HCT116 (cell line): Measurements from ENCODE around the gene ANGPT4. TPM values are rescaled to one million over a fixed set of nuclear protein-coding genes. Genes with fewer than 3 reads are reported as not detected.

Experiments
- ATAC-seq: fragments of 200-7000 bp; cut with Tn5 transposase; 2 replicates; pipeline ENCODE4 v1.9.1; 2020; ENCODE audit warnings: mild to moderate bottlenecking, moderate library complexity
- BruUV-seq: library from RNA; stranded (reverse); fragments of 400-500 nt; replicated peaks from 2 replicates; lab custom pipeline; 2021; lab: Mats Ljungman, UMichigan
- CTCF ChIA-PET: fragments of 300-600 bp; sonication (Branson Sonifier 250); formaldehyde crosslinking; loops from one replicate; lab custom pipeline; 2021; ENCODE audit warnings: antibody characterized with exemption; lab: Charles Lee
- POLR2A ChIA-PET: fragments of 300-600, 350-600 bp; sonication (Branson Sonifier 250); formaldehyde crosslinking; loops from one replicate; lab custom pipeline; 2021; ENCODE audit warnings: antibody characterized with exemption; lab: Charles Lee
- RAD21 ChIA-PET, 2 experiments: fragments of 300-600 bp; sonication (Branson Sonifier 250); formaldehyde crosslinking; loops; one replicate each; lab custom pipeline; 2023; ENCODE audit warnings: low total read pairs in 2 of 2; ENCODE audit not compliant: uncharacterized antibody in 2 of 2, unreplicated experiment in 2 of 2, low non-redundant PET in 1 of 2; lab: Charles Lee
- DNase-seq: peaks from one replicate; pipeline ENCODE4 v3.0.0-alpha.2; 2010; ENCODE audit warnings: low read depth, low spot score
- H2AFZ ChIP-seq: fragments of 200-600 bp; shearing (Covaris generic), sonication (generic); 2 replicates; pipeline ENCODE4 v1.6.1; 2017; ENCODE audit warnings: low read depth, mixed run types, mixed read lengths, antibody characterized with exemption, low read length; ENCODE audit not compliant: poor library complexity, severe bottlenecking
- H3K27ac ChIP-seq: 2 replicates; pipeline ENCODE4 v1.5.1; 2012; ENCODE audit warnings: low read depth, low read length
- H3K27me3 ChIP-seq: fragments of 200-600 bp; sonication (generic); 2 replicates; pipeline ENCODE4 v1.6.1; 2016; ENCODE audit warnings: mixed run types, low read length, mixed read lengths; ENCODE audit not compliant: insufficient read depth
- H3K36me3 ChIP-seq, 2 experiments: fragments of 200-500 bp in 1 of 2; fragments of 200-600 bp in 1 of 2; sonication (Bioruptor generic) in 1 of 2; sonication (generic) in 1 of 2; 2 replicates each; pipeline versions ENCODE4 v1.5.1 to v1.6.1; 2014 to 2016; ENCODE audit warnings: low read length in 2 of 2, inconsistent platforms in 1 of 2, mixed read lengths in 1 of 2, mixed run types in 1 of 2; ENCODE audit not compliant: insufficient read depth in 2 of 2, control insufficient read depth in 1 of 2
- H3K4me1 ChIP-seq, 2 experiments: fragments of 200-600 bp in 1 of 2; sonication (generic) in 1 of 2; 2 replicates each; pipeline versions ENCODE4 v1.5.1 to v1.6.1; 2012 to 2017; ENCODE audit warnings: low read length in 2 of 2, inconsistent platforms in 1 of 2, mild to moderate bottlenecking in 1 of 2, mixed read lengths in 1 of 2, mixed run types in 1 of 2, moderate library complexity in 1 of 2; ENCODE audit not compliant: insufficient read depth in 2 of 2, control insufficient read depth in 1 of 2
- H3K4me2 ChIP-seq: fragments of 200-600 bp; sonication (generic); 2 replicates; pipeline ENCODE4 v1.6.1; 2017; ENCODE audit warnings: mixed run types, low read length, mixed read lengths
- H3K4me3 ChIP-seq, 2 experiments: fragments of 200-600 bp in 1 of 2; sonication (generic) in 1 of 2; replicated peaks in 1 of 2; 2 replicates each; pipeline ENCODE4 v1.5.1; 2011 to 2016; ENCODE audit warnings: low read length in 2 of 2, control low read depth in 1 of 2, low read depth in 1 of 2, mild to moderate bottlenecking in 1 of 2, mixed read lengths in 1 of 2, mixed run types in 1 of 2
- H3K79me2 ChIP-seq: fragments of 200-600 bp; sonication (generic); 2 replicates; pipeline ENCODE4 v1.6.1; 2017; ENCODE audit warnings: mild to moderate bottlenecking, mixed run types, low read length, moderate library complexity, mixed read lengths; ENCODE audit not compliant: insufficient read depth
- H3K9ac ChIP-seq: fragments of 200-600 bp; sonication (generic); 2 replicates; pipeline ENCODE4 v1.6.1; 2016; ENCODE audit warnings: low read length, mixed read lengths
- H3K9me2 ChIP-seq: fragments of 200-600 bp; sonication (generic), shearing (Covaris generic); 2 replicates; pipeline ENCODE4 v1.6.1; 2017; ENCODE audit warnings: mixed run types, mild to moderate bottlenecking, moderate library complexity; ENCODE audit not compliant: insufficient read depth
- H3K9me3 ChIP-seq, 2 experiments: fragments of 200-500 bp in 1 of 2; fragments of 200-600 bp in 1 of 2; sonication (Bioruptor generic) in 1 of 2; sonication (generic) in 1 of 2; 2 replicates each; pipeline ENCODE4 v1.6.1; 2014 to 2017; ENCODE audit warnings: low read length in 2 of 2, mixed read lengths in 2 of 2, inconsistent platforms in 1 of 2, low read depth in 1 of 2, mild to moderate bottlenecking in 1 of 2, mixed run types in 1 of 2, moderate library complexity in 1 of 2; ENCODE audit not compliant: control insufficient read depth in 1 of 2, insufficient read depth in 1 of 2
- H4K20me1 ChIP-seq: fragments of 200-600 bp; sonication (generic), shearing (Covaris generic); 2 replicates; pipeline ENCODE4 v1.6.1; 2017; ENCODE audit warnings: mixed run types, mild to moderate bottlenecking, moderate library complexity; ENCODE audit not compliant: insufficient read depth
- ATF3 ChIP-seq: IDR thresholded peaks from 2 replicates; pipeline ENCODE4 v1.6.1; 2012
- EZH2 ChIP-seq: fragments of 200-600 bp; sonication (generic); IDR thresholded peaks from 2 replicates; pipeline ENCODE4 v1.6.1; 2017; ENCODE audit warnings: antibody characterized with exemption, mixed run types
- EZH2phosphoT487 ChIP-seq: fragments of 200-600 bp; IDR thresholded peaks from 2 replicates; pipeline ENCODE4 v1.6.1; 2018; ENCODE audit warnings: antibody characterized with exemption, borderline replicate concordance
- FOSL1 ChIP-seq: IDR thresholded peaks from 2 replicates; pipeline ENCODE4 v1.6.1; 2012; ENCODE audit warnings: low read depth
- POLR2A ChIP-seq: IDR thresholded peaks from 2 replicates; pipeline ENCODE4 v1.7.0; 2011; ENCODE audit warnings: borderline replicate concordance; ENCODE audit not compliant: insufficient read depth, insufficient read length; ENCODE audit errors: extremely low read depth
- SP1 ChIP-seq: IDR thresholded peaks from 2 replicates; pipeline ENCODE4 v1.6.1; 2012; ENCODE audit warnings: low read depth
- SRF ChIP-seq: IDR thresholded peaks from 2 replicates; pipeline ENCODE4 v1.6.1; 2012; ENCODE audit warnings: low read depth
- TCF7L2 ChIP-seq: IDR thresholded peaks from 2 replicates; pipeline ENCODE4 v1.7.0; 2011; ENCODE audit warnings: borderline replicate concordance, inconsistent platforms; ENCODE audit not compliant: insufficient read depth, insufficient read length; ENCODE audit errors: extremely low read depth
- YY1 ChIP-seq: IDR thresholded peaks from 2 replicates; pipeline ENCODE4 v1.6.1; 2011; ENCODE audit warnings: low read length, low read depth, moderate library complexity, mild to moderate bottlenecking; ENCODE audit not compliant: insufficient replicate concordance; ENCODE audit errors: extremely low read depth
- ZBTB33 ChIP-seq: IDR thresholded peaks from 2 replicates; pipeline ENCODE4 v1.6.1; 2011; ENCODE audit warnings: mild to moderate bottlenecking, low read length, moderate library complexity; ENCODE audit not compliant: insufficient replicate concordance; ENCODE audit errors: extremely low read depth
- ZFX ChIP-seq: fragments of 450-650 bp; IDR thresholded peaks from 2 replicates; pipeline ENCODE4 v1.6.1; 2017
- intact Hi-C: fragments of 100-400 bp; cut with micrococcal nuclease; formaldehyde crosslinking; loops from 2 replicates; pipeline ENCODE4 v1.10.0; 2022
- total RNA-seq: library from RNA; stranded (reverse); gene quantifications from one replicate; pipeline ENCODE4 v1.2.1, GENCODE V29; 2021; ENCODE audit not compliant: unreplicated experiment

Gene ANGPT4
- total RNA-seq, 1 experiment from 2014 or later = not detected

GRCh38 chr20:955111-955510 lies 39.0 kb upstream of the ANGPT4 start:
- no peak for ATAC-seq
- Histone ChIP-seq H2AFZ (no peak overlapping the region), H3K27me3 (no peaks in the 10 kb centered on the region), H3K4me3 (no peak overlapping the region), H3K9me2 (no peaks in the 10 kb centered on the region), H4K20me1 (no peaks in the 10 kb centered on the region), H3K36me3 (no peaks in the 10 kb centered on the region), H3K9me3 (no peaks in the 10 kb centered on the region), H3K4me2 (no peak overlapping the region), H3K4me1 (peaks cover 4 to 13% of the 10 kb centered on the region in 2 experiments; a peak in 3 of 4 replicates), H3K79me2 (no peaks in the 10 kb centered on the region), H3K27ac (no peak overlapping the region), H3K9ac (no peak overlapping the region)
- intact Hi-C loops = loop anchor here (10.0 kb wide), 1 partner anchor 390 kb away; no protein-coding TSS in a partner anchor
- no peak for TF ChIP-seq ZBTB33
- no peak for TF ChIP-seq SRF
- TF ChIP-seq TCF7L2 = no peak
- no peak for TF ChIP-seq EZH2
- no peak for TF ChIP-seq ZFX
- TF ChIP-seq ATF3 = no peak
- no peak for TF ChIP-seq YY1
- TF ChIP-seq SP1 = no peak
- no peak for TF ChIP-seq POLR2A
- no peak for TF ChIP-seq EZH2phosphoT487
- TF ChIP-seq FOSL1 = no peak
- ChIA-PET POLR2A (interaction anchor here (0.5 to 0.8 kb wide), 2 partner anchors 137 to 190 kb away, joined by 3 to 4 read pairs; no protein-coding TSS in a partner anchor), CTCF (interaction anchor here (0.9 to 6.9 kb wide), 5 partner anchors 20 to 258 kb away, joined by 3 to 181 read pairs (median 3); no protein-coding TSS in a partner anchor), RAD21 (interaction anchor here (0.7 to 3.3 kb wide), 5 partner anchors 137 to 258 kb away, joined by 3 to 20 read pairs (median 4); partner anchors contain the start of gene SLC52A3 (in 1 of the 2))
- no TSS peak for BruUV-seq
- DNase-seq = no peak
